MCF 10A (cell line): Measurements from ENCODE around the gene HP. TPM values are rescaled to one million over a fixed set of nuclear protein-coding genes. Genes with fewer than 3 reads are reported as not detected.
A peak's percentile ranks its signal among the peaks of the same experiment; 100 is the strongest.

Experiments
- BruUV-seq: library from RNA; stranded (reverse); fragments of 400-500 nt; replicated peaks from 2 replicates; lab custom pipeline; 2021; lab: Mats Ljungman, UMichigan
- CTCF ChIA-PET: fragments of 300-600 bp; sonication (Branson Sonifier 250); formaldehyde crosslinking; extraction: SDS; loops from one replicate; lab custom pipeline; 2021; ENCODE audit warnings: antibody characterized with exemption, inconsistent platforms; lab: Yijun Ruan, JAX
- POLR2A ChIA-PET: fragments of 300-600, 350-650 bp; sonication (Branson Sonifier 250); formaldehyde crosslinking; extraction: SDS; loops from one replicate; lab custom pipeline; 2020; ENCODE audit warnings: antibody characterized with exemption, inconsistent platforms; lab: Yijun Ruan, JAX
- DNase-seq: peaks from one replicate; pipeline ENCODE4 v3.0.0-alpha.2; 2018; ENCODE audit not compliant: unreplicated experiment
- H3K27ac Mint-ChIP-seq: one replicate; pipeline ENCODE4 v1.8.0; 2022; ENCODE audit warnings: mild to moderate bottlenecking, low read depth, mixed read lengths; ENCODE audit not compliant: unreplicated experiment
- H3K27me3 Mint-ChIP-seq: one replicate; pipeline ENCODE4 v1.8.0; 2022; ENCODE audit warnings: mixed read lengths; ENCODE audit not compliant: insufficient read depth, unreplicated experiment
- H3K36me3 Mint-ChIP-seq: one replicate; pipeline ENCODE4 v1.8.0; 2022; ENCODE audit warnings: mild to moderate bottlenecking, moderate library complexity, mixed read lengths; ENCODE audit not compliant: insufficient read depth, unreplicated experiment
- H3K4me1 Mint-ChIP-seq: one replicate; pipeline ENCODE4 v1.8.0; 2022; ENCODE audit warnings: mixed read lengths; ENCODE audit not compliant: insufficient read depth, unreplicated experiment
- H3K4me3 Mint-ChIP-seq: one replicate; pipeline ENCODE4 v1.8.0; 2022; ENCODE audit warnings: mild to moderate bottlenecking, moderate library complexity, mixed read lengths; ENCODE audit not compliant: unreplicated experiment
- H3K9me3 Mint-ChIP-seq: one replicate; pipeline ENCODE4 v1.8.0; 2022; ENCODE audit warnings: mixed read lengths; ENCODE audit not compliant: unreplicated experiment
- intact Hi-C: fragments of 100-400 bp; cut with micrococcal nuclease; formaldehyde crosslinking; loops from 2 replicates; pipeline ENCODE4 v1.14.1; 2022
- total RNA-seq: library from RNA; stranded (reverse); gene quantifications from 2 replicates; pipeline ENCODE4 v1.2.3, GENCODE V29; 2022
- TF ChIP-seq, protein P1 (sequence below): fragments of 200-600 bp; IDR thresholded peaks from one replicate; pipeline ENCODE4 v1.8.0; 2022; ENCODE audit warnings: antibody characterized with exemption, mild to moderate bottlenecking; ENCODE audit not compliant: unreplicated experiment

The HP gene
- total RNA-seq, 1 experiment from 2014 or later: not detected

GRCh38 chr16:72044825-72045359 is 9.4 kb upstream of the HP start:
- H3K27ac Mint-ChIP-seq: no peak overlapping the region
- H3K4me3 Mint-ChIP-seq: no peak overlapping the region
- no peak for DNase-seq
- TF ChIP-seq, protein P1, sequence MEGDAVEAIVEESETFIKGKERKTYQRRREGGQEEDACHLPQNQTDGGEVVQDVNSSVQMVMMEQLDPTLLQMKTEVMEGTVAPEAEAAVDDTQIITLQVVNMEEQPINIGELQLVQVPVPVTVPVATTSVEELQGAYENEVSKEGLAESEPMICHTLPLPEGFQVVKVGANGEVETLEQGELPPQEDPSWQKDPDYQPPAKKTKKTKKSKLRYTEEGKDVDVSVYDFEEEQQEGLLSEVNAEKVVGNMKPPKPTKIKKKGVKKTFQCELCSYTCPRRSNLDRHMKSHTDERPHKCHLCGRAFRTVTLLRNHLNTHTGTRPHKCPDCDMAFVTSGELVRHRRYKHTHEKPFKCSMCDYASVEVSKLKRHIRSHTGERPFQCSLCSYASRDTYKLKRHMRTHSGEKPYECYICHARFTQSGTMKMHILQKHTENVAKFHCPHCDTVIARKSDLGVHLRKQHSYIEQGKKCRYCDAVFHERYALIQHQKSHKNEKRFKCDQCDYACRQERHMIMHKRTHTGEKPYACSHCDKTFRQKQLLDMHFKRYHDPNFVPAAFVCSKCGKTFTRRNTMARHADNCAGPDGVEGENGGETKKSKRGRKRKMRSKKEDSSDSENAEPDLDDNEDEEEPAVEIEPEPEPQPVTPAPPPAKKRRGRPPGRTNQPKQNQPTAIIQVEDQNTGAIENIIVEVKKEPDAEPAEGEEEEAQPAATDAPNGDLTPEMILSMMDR: no peak
- H3K27me3 Mint-ChIP-seq: no peaks in the 10 kb centered on the region
- ChIA-PET POLR2A (no interaction called here), CTCF (interaction anchor here (0.6 kb wide), 1 partner anchor 42 kb away, joined by 3 read pairs; no protein-coding TSS in a partner anchor)
- peaks cover 6% of the 10 kb centered on the region for H3K36me3 Mint-ChIP-seq
- no peaks in the 10 kb centered on the region for H3K4me1 Mint-ChIP-seq
- intact Hi-C loops: no loop called here
- no peaks in the 10 kb centered on the region for H3K9me3 Mint-ChIP-seq
- no TSS peak for BruUV-seq

GRCh38 chr16:72049110-72049509 is 5.2 kb upstream of the HP start:
- intact Hi-C loops: no loop called here
- H3K4me1 Mint-ChIP-seq: no peaks in the 10 kb centered on the region
- BruUV-seq: no TSS peak
- H3K36me3 Mint-ChIP-seq: no peaks in the 10 kb centered on the region
- POLR2A ChIA-PET: no interaction called here
- H3K9me3 Mint-ChIP-seq: no peaks in the 10 kb centered on the region
- TF ChIP-seq, protein P1: no peak
- CTCF ChIA-PET: no interaction called here
- H3K27ac Mint-ChIP-seq: no peak overlapping the region
- DNase-seq: no peak
- H3K27me3 Mint-ChIP-seq: no peaks in the 10 kb centered on the region
- no peak overlapping the region for H3K4me3 Mint-ChIP-seq

DNA sequence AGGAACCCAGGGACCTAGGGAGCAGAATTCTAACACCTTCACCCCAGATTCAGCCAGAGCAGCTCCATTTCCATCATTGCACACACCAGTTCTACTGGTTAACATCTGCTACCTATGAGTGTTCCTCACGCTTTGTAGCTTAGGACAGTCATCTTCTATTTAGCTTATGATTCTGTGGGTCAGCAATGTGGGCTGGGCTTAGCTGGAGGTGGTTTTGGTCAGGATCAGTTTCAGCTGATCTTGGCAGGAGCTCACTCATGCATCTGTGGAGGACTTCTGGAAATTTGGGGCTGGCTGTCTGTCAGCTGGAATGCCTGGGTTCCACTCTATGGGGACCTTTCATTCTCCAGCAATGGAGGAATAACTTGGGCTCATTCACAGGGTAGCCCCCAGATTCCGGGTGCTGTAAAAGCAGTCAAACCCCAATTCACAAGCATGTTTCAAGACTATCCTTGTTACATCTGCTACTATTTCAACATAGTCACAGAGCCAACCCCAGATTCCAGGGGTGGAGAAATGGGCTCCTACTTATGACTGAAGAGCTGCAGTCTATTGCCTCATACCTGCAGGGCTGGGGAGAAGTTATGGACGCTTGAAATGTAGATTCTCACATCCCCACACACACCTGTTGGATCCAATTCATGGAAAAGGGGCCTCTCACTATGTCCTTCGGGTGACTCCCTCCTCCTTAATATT is 3.4 kb upstream of the HP start:
- ChIA-PET CTCF (interaction anchor here (0.5 kb wide), 2 partner anchors 42 to 486 kb away, joined by 3 to 4 read pairs; no protein-coding TSS in a partner anchor), POLR2A (interaction anchor here (0.7 kb wide), 1 partner anchor 42 kb away, joined by 3 read pairs; no protein-coding TSS in a partner anchor)
- no TSS peak for BruUV-seq
- peak; percentile 33 for DNase-seq
- H3K9me3 Mint-ChIP-seq: no peaks in the 10 kb centered on the region
- intact Hi-C loops: no loop called here
- H3K36me3 Mint-ChIP-seq: no peaks in the 10 kb centered on the region
- no peak overlapping the region for H3K4me3 Mint-ChIP-seq
- no peaks in the 10 kb centered on the region for H3K4me1 Mint-ChIP-seq
- TF ChIP-seq, protein P1: no peak
- no peaks in the 10 kb centered on the region for H3K27me3 Mint-ChIP-seq
- no peak overlapping the region for H3K27ac Mint-ChIP-seq

DNA sequence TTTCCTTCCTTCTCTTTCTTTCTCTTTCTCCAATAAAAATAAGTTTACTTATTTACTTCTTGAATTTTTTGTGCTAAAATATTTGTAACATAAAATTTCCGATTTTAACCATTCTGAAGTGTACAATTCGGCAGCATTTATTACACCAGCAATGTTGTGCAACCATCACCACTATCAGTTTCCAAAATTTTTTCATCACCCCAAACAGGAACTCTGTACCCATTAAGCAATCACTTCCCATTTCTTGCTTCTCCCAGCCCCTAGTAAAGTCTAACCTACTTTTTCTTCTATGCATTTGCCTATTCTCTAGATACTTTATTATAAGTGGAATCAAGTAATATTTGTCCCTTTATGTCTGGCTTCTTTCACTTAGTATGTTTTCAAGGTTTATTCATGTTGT is 2.5 kb upstream of the HP start:
- Mint-ChIP-seq H3K9me3 (no peaks in the 10 kb centered on the region), H3K4me1 (no peaks in the 10 kb centered on the region), H3K27me3 (no peaks in the 10 kb centered on the region), H3K27ac (no peak overlapping the region), H3K36me3 (no peaks in the 10 kb centered on the region), H3K4me3 (no peak overlapping the region)
- CTCF ChIA-PET: no interaction called here
- DNase-seq: no peak
- intact Hi-C loops: no loop called here
- no TSS peak for BruUV-seq
- POLR2A ChIA-PET: no interaction called here
- TF ChIP-seq, protein P1: no peak
